ENCODE results near the gene SCN1B. TPM values are rescaled to one million over a fixed set of nuclear protein-coding genes. Genes with fewer than 3 reads are reported as not detected.
A peak's percentile ranks its signal among the peaks of the same experiment; 100 is the strongest.

SCN1B gene
- total and polyA plus RNA-seq, 2 of the 13 experiments (the other 11 are each of a cell fraction or from before 2014, with no cell fraction given), result 2.7 to 20.1 TPM

DNA sequence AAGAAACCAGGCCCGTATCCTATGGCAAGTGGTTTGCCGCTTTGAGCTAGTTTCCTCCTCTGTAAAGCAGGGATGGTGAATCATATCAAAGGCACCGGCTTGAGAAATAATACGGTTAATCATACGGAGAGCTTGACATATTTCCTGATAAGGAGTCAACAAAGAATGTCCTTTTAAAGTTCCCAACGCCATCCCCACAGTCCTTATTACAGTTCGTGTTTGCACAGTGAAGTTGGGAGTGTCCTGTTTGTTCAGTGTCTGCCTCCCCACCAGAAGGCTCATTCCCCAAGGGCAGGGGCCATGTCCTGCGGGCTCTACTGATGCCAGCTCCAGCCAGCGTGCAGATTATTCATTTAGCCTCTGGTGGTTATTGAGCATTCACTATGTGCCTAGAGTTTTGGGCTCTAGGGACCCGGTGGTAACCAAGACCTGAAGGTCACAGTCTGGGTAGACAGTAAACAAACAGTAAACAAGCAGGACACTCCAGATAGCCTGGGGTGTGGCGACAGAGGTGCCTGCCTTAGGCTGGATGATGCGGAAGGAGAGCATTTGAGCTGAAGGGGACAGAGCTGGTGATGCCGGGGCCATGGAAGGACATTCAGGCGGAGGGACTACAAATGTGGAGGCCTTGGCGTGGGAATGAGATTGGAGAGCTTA is 23.8 kb upstream of the SCN1B start (continued):
- TF ChIP-seq, protein P1, sequence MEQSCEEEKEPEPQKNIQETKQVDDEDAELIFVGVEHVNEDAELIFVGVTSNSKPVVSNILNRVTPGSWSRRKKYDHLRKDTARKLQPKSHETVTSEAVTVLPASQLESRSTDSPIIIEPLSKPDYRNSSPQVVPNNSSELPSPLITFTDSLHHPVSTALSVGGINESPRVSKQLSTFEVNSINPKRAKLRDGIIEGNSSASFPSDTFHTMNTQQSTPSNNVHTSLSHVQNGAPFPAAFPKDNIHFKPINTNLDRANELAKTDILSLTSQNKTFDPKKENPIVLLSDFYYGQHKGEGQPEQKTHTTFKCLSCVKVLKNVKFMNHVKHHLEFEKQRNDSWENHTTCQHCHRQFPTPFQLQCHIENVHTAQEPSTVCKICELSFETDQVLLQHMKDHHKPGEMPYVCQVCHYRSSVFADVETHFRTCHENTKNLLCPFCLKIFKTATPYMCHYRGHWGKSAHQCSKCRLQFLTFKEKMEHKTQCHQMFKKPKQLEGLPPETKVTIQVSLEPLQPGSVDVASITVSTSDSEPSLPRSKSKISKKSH (CRISPR knock-in tag; IDR thresholded peaks at IDR 0.05; ENCODE audit: borderline replicate concordance), result no peak
- TF ChIP-seq ZSCAN25 (CRISPR knock-in tag; IDR thresholded peaks at IDR 0.05) (peak; percentile 71), KDM3A (CRISPR knock-in tag; IDR thresholded peaks at IDR 0.05; ENCODE audit: low read depth) (no peak; the same call in 1 of the 2 replicates), ZNF558 (CRISPR knock-in tag; IDR thresholded peaks at IDR 0.05; ENCODE audit: borderline replicate concordance) (no peak), ZNF598 (CRISPR knock-in tag; IDR thresholded peaks at IDR 0.05; ENCODE audit: borderline replicate concordance) (no peak; the same call in 1 of the 2 replicates), NONO (IDR thresholded peaks at IDR 0.05) (no peak), NONO (CRISPR knock-in tag; conservative IDR thresholded peaks at IDR 0.05) (0 out of 2 replicates have a peak, but pooled peaks have one; percentile 61), KDM2A (CRISPR knock-in tag; IDR thresholded peaks at IDR 0.05; ENCODE audit: borderline replicate concordance, low read depth) (peak; percentile 81), SOX5 (CRISPR knock-in tag; IDR thresholded peaks at IDR 0.05; ENCODE audit: borderline replicate concordance) (peak; percentile 89), ZNF556 (CRISPR knock-in tag; IDR thresholded peaks at IDR 0.05; ENCODE audit: borderline replicate concordance) (peak; percentile 29; the same call in 1 of the 2 replicates), CENPX (CRISPR knock-in tag; IDR thresholded peaks at IDR 0.05) (no peak), ZNF326 (CRISPR knock-in tag; IDR thresholded peaks at IDR 0.05; ENCODE audit: borderline replicate concordance) (no peak), HOXA7 (CRISPR knock-in tag; IDR thresholded peaks at IDR 0.05) (no peak), SIN3A (IDR thresholded peaks at IDR 0.05; ENCODE audit: borderline replicate concordance, low read depth, low read length) (0 out of 2 replicates have a peak, but pooled peaks have one; percentile 47), ZNF317 (CRISPR knock-in tag; IDR thresholded peaks at IDR 0.05) (peak; percentile 46; the same call in 1 of the 2 replicates), SMYD3 (CRISPR knock-in tag; IDR thresholded peaks at IDR 0.05) (no peak), ZNF792 (CRISPR knock-in tag; IDR thresholded peaks at IDR 0.05) (peak; percentile 77), SMARCE1 (IDR thresholded peaks at IDR 0.05; ENCODE audit: borderline replicate concordance) (no peak), SMAD1 (CRISPR knock-in tag; IDR thresholded peaks at IDR 0.05; ENCODE audit: borderline replicate concordance, low read depth) (no peak), TRIM24 (CRISPR knock-in tag; IDR thresholded peaks at IDR 0.05) (no peak), SP2 (CRISPR knock-in tag; IDR thresholded peaks at IDR 0.05) (no peak), ZBTB7A (CRISPR knock-in tag; IDR thresholded peaks at IDR 0.05) (peak; percentile 55; the same call in 1 of the 2 replicates), CBFB (CRISPR knock-in tag; IDR thresholded peaks at IDR 0.05) (peak; percentile 87), ZNF720 (CRISPR knock-in tag; IDR thresholded peaks at IDR 0.05) (no peak), SRSF9 (IDR thresholded peaks at IDR 0.05; ENCODE audit: borderline replicate concordance, insufficient read depth, low read depth, low read length, poor library complexity, severe bottlenecking) (no peak)
- TF ChIP-seq, protein P2, sequence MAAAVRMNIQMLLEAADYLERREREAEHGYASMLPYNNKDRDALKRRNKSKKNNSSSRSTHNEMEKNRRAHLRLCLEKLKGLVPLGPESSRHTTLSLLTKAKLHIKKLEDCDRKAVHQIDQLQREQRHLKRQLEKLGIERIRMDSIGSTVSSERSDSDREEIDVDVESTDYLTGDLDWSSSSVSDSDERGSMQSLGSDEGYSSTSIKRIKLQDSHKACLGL (CRISPR knock-in tag; IDR thresholded peaks at IDR 0.05), result no peak
- TF ChIP-seq, protein P3, sequence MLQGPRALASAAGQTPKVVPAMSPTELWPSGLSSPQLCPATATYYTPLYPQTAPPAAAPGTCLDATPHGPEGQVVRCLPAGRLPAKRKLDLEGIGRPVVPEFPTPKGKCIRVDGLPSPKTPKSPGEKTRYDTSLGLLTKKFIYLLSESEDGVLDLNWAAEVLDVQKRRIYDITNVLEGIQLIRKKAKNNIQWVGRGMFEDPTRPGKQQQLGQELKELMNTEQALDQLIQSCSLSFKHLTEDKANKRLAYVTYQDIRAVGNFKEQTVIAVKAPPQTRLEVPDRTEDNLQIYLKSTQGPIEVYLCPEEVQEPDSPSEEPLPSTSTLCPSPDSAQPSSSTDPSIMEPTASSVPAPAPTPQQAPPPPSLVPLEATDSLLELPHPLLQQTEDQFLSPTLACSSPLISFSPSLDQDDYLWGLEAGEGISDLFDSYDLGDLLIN (CRISPR knock-in tag; IDR thresholded peaks at IDR 0.05; ENCODE audit: borderline replicate concordance), result no peak
- TF ChIP-seq, protein P4, sequence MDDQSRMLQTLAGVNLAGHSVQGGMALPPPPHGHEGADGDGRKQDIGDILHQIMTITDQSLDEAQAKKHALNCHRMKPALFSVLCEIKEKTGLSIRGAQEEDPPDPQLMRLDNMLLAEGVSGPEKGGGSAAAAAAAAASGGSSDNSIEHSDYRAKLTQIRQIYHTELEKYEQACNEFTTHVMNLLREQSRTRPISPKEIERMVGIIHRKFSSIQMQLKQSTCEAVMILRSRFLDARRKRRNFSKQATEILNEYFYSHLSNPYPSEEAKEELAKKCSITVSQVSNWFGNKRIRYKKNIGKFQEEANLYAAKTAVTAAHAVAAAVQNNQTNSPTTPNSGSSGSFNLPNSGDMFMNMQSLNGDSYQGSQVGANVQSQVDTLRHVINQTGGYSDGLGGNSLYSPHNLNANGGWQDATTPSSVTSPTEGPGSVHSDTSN (CRISPR knock-in tag; IDR thresholded peaks at IDR 0.05; ENCODE audit: borderline replicate concordance), result no peak
